KOPT-K1 (cell line): Measurements from ENCODE around the gene VAT1L.

ENCODE experiments used
- H3K27ac ChIP-seq: fragments of 200-600 bp; sonication (generic); 2 replicates; pipeline ENCODE4 v1.5.1; 2016; ENCODE audit warnings: antibody characterized with exemption, mild to moderate bottlenecking, low read depth, low read length; ENCODE audit not compliant: poor library complexity, severe bottlenecking
- H3K36me3 ChIP-seq: fragments of 200-600 bp; sonication (generic); 2 replicates; pipeline ENCODE4 v1.5.1; 2017; ENCODE audit warnings: antibody characterized with exemption, mild to moderate bottlenecking, low read length, moderate library complexity; ENCODE audit not compliant: insufficient read depth
- H3K9me3 ChIP-seq: fragments of 200-600 bp; sonication (generic); 2 replicates; pipeline ENCODE4 v1.5.1; 2017; ENCODE audit warnings: antibody characterized with exemption, low read length, mild to moderate bottlenecking; ENCODE audit not compliant: insufficient read depth, poor library complexity, severe bottlenecking

The VAT1L gene

GRCh38 chr16:77949445-77949844, 161.1 kb downstream of the VAT1L start:
- H3K27ac ChIP-seq, result no peak overlapping the region

GRCh38 chr16:77951788-77952187, 163.4 kb downstream of the VAT1L start:
- Histone ChIP-seq H3K36me3 (no peaks in the 10 kb centered on the region), H3K27ac (no peak overlapping the region), H3K9me3 (no peaks in the 10 kb centered on the region)

More at GRCh38 chr16:77949445-77949844, 161.1 kb downstream of the VAT1L start:
- Histone ChIP-seq H3K9me3 (no peaks in the 10 kb centered on the region), H3K36me3 (no peaks in the 10 kb centered on the region)

GRCh38 chr16:77955127-77955526, 166.8 kb downstream of the VAT1L start:
- no peaks in the 10 kb centered on the region for H3K9me3 ChIP-seq
- no peaks in the 10 kb centered on the region for H3K36me3 ChIP-seq

DNA sequence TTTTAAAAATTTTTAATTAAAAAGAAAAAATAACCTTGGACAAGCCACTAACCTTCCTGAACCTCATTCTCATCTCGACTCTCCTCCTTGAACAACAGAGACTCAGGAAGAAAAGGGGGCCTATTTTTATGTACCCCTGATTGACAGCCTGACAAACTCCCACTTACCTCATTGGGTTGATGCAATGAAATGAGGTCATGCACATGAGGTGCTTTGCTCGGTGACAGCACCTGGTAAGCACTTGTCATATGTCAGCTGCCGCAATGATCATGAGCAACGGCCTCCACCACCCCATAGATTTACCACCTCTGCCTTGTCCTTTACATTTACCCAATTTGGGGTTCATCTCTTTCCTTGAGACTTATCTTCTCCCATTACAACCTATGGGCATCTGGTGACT, 167.9 kb downstream of the VAT1L start:
- H3K36me3 ChIP-seq, result no peaks in the 10 kb centered on the region
- H3K27ac ChIP-seq, result no peak overlapping the region
- no peaks in the 10 kb centered on the region for H3K9me3 ChIP-seq

More at GRCh38 chr16:77955127-77955526, 166.8 kb downstream of the VAT1L start:
- no peak overlapping the region for H3K27ac ChIP-seq

- H3K36me3 ChIP-seq, result no peaks in the 10 kb centered on the region
- no peak overlapping the region for H3K27ac ChIP-seq
- H3K9me3 ChIP-seq, result no peaks in the 10 kb centered on the region
These were observed 172.4 kb downstream of the VAT1L start for GRCh38 chr16:77960766-77961165.

- Histone ChIP-seq H3K9me3 (no peaks in the 10 kb centered on the region), H3K36me3 (no peaks in the 10 kb centered on the region), H3K27ac (no peak overlapping the region)
These were observed 173.4 kb downstream of the VAT1L start for GRCh38 chr16:77961814-77962213.

GRCh38 chr16:77962689-77963088, 174.3 kb downstream of the VAT1L start:
- Histone ChIP-seq H3K27ac (no peak overlapping the region), H3K36me3 (no peaks in the 10 kb centered on the region), H3K9me3 (no peaks in the 10 kb centered on the region)

DNA sequence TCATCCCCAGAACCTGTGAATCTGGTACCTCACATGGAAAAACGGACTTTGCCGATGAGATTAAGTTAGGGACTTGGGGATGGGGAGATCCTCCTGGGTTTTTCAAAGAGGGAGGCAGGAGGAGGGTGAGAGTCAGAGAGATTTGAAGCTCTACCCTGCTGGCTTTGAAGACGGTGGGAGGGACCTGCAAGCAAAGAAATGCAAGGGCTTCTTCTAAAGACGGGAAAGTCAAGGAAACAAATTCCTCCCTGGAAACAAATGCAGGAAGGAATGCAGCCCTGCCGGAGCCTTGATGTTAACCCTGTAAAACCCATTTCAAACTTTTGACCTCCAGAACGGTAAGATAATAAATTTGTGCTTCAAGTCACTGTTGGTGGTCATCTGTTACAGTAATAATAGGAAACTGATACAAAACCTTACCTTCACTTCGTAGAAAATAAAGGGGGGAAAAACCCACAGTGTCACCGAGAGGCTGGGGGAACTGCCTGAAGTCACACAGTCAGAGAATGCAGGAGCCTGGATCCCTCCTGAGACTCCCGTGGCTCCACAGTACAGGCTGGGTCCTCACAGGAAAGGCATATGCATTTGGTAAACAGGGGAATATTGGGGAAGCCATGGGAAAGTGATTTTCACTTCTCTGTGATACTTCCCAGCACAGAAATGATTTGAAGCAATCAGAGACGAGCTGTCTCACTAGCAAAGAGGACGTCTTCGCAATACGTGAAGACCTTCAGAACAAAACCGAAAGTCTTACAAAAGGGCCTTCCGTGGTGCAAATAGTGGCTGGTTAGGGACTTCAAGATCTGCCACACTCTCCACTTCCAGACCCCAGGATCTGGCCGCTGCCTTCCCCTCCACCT, 175.1 kb downstream of the VAT1L start:
- H3K36me3 ChIP-seq, result no peaks in the 10 kb centered on the region
- no peaks in the 10 kb centered on the region for H3K9me3 ChIP-seq
- no peak overlapping the region for H3K27ac ChIP-seq

GRCh38 chr16:77965346-77965745, 177.0 kb downstream of the VAT1L start:
- Histone ChIP-seq H3K36me3 (no peaks in the 10 kb centered on the region), H3K27ac (no peak overlapping the region), H3K9me3 (no peaks in the 10 kb centered on the region)

GRCh38 chr16:77967054-77967904, 178.9 kb downstream of the VAT1L start:
- Histone ChIP-seq H3K27ac (no peak overlapping the region), H3K9me3 (no peaks in the 10 kb centered on the region), H3K36me3 (no peaks in the 10 kb centered on the region)

DNA sequence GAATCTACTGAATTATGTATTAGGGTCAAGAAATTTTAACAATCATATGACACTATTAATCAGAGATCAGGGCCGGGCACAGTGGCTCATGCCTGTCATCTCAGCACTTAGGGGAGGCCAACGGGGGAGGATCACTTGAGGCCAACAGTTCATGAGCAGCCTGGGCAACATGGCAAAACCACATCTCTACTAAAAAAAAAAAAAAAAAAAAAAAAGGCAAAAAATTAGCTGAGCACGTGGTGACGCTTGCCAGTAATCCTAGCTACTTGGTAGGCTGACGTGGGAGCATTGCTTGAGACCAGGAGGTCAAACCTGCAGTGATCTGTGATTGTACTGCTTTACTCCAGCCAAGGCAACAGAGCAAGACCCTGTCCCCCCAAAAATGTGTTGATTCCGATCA, 181.5 kb downstream of the VAT1L start:
- H3K36me3 ChIP-seq, result no peaks in the 10 kb centered on the region
- no peaks in the 10 kb centered on the region for H3K9me3 ChIP-seq
- no peak overlapping the region for H3K27ac ChIP-seq

DNA sequence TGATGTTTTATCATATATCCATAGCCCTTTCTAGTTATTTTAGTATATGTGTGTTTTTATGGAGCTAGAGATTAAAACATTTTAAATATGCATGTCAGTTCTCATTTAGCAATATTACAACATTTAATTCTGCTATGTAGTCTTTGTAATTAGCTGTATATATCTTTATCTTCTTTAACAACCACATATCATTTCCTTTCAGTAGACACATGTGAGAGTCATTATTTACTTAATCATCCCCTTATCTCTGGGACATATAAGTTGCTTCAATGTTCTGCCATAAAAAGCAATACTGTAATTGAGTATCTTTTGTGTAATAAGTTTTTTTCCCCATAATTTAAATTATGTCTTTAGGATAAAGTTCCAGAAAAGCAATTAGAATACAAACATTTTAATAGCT, 182.0 kb downstream of the VAT1L start:
- no peaks in the 10 kb centered on the region for H3K9me3 ChIP-seq
- no peaks in the 10 kb centered on the region for H3K36me3 ChIP-seq
- no peak overlapping the region for H3K27ac ChIP-seq

DNA sequence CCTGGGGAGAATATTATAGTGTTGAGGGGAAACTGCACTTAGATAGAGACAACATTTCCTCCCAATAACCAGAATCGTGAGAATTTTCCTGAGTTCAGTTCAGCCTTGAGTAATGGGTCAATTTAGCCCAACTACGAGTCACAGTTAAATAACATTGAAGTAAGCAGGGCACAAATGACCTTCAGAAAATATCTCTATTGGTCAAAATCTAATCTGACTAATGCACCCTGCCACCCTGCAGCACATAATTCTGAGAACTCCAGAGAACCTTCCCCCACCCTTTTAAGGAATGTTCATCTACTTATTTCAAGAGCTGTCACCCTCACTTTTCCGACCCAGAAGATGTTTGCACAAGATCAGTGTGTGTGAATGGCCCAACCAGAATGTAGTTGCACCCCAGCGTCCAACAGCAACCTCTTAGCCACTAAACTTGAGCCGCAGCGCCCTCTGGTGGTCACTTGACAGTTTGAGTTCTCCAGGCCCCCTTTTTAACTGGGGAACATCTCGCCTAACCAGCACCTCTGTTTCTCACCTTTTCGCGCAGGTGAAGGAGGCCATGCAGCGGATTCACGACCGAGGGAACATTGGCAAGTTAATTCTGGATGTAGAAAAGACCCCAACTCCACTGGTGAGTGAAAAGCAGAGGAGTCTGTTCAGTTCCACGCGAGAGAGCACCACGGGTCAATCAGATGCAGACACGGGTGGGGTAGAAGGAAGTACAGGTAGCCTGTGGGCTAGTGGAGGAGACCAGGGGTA, 183.1 kb downstream of the VAT1L start:
- Histone ChIP-seq H3K36me3 (no peaks in the 10 kb centered on the region), H3K27ac (no peak overlapping the region), H3K9me3 (no peaks in the 10 kb centered on the region)

GRCh38 chr16:77972062-77972392, 183.7 kb downstream of the VAT1L start:
- H3K9me3 ChIP-seq, result no peaks in the 10 kb centered on the region
- no peak overlapping the region for H3K27ac ChIP-seq
- no peaks in the 10 kb centered on the region for H3K36me3 ChIP-seq

- H3K9me3 ChIP-seq, result no peaks in the 10 kb centered on the region
- H3K27ac ChIP-seq, result no peak overlapping the region
- H3K36me3 ChIP-seq, result no peaks in the 10 kb centered on the region
These were observed 186.5 kb downstream of the VAT1L start for GRCh38 chr16:77974883-77975282.
